Ovary (tissue), 9 donors: Measurements from ENCODE around the gene KRT10. TPM values are rescaled to one million over a fixed set of nuclear protein-coding genes. Genes with fewer than 3 reads are reported as not detected.

Source experiments
- DNase-seq, 5 donors: peaks; one replicate each; pipeline ENCODE4 v3.0.0-alpha.2; 2019 to 2020
- H3K27ac ChIP-seq, 2 donors: fragments of 200-600 bp; one replicate each; pipeline versions ENCODE4 v1.5.1 to v1.8.0; 2019 to 2022
- H3K27me3 ChIP-seq: fragments of 200-600 bp; one replicate; pipeline ENCODE4 v1.8.0; 2022
- H3K36me3 ChIP-seq: fragments of 200-600 bp; sonication (generic); one replicate; pipeline ENCODE4 v1.5.1; 2019
- H3K4me1 ChIP-seq: one replicate; pipeline ENCODE4 v1.8.1; 2013; ENCODE audit warnings: mild to moderate bottlenecking, moderate library complexity; ENCODE audit not compliant: insufficient read depth
- H3K4me3 ChIP-seq: fragments of 200-600 bp; sonication (generic); one replicate; pipeline ENCODE4 v1.5.1; 2017
- H3K9me3 ChIP-seq, 2 donors: fragments of 200-600 bp in 1 of 2; sonication (generic) in 1 of 2; one replicate each; pipeline versions ENCODE4 v1.5.1 to v1.8.1; 2013 to 2019; ENCODE audit warnings: mild to moderate bottlenecking in 1 of 2, moderate library complexity in 1 of 2
- EP300 ChIP-seq: sonication (generic); formaldehyde crosslinking; IDR thresholded peaks from one replicate; pipeline ENCODE4 v1.6.1; 2017; ENCODE audit warnings: antibody characterized with exemption
- POLR2A ChIP-seq: fragments of 450-650 bp; IDR thresholded peaks from one replicate; pipeline ENCODE4 v1.6.1; 2017; ENCODE audit warnings: antibody characterized with exemption, mild to moderate bottlenecking, moderate library complexity
- WGBS, 3 donors: extraction: QIAGEN DNeasy Blood & Tissue Kit in 1 of 3; methylation state at CpG; one replicate each; pipeline versions ENCODE4 v1.1.5 to v1.1.7; 2013 to 2017; 5-methylcytosine and 5-hydroxymethylcytosine counted together
- intact Hi-C, 4 donors: fragments of 100-400 bp; cut with DNase I; formaldehyde crosslinking; loops; one replicate each; pipeline versions ENCODE4 v1.11.0 to v1.15.1; 2022 to 2023
- polyA plus RNA-seq, 2 donors: library from polyadenylated mRNA; stranded (reverse); fragments of 200-250 nt in 1 of 2; fragments of 350-450 nt in 1 of 2; fragmentation: Illumina TruSeq in 1 of 2; extraction: RNeasy Lipid Tissue Mini Kit (QIAGEN cat#74804) in 1 of 2; gene quantifications; one replicate each; pipeline ENCODE4 v1.2.3, GENCODE V29; 2013 to 2014
- total RNA-seq, 7 donors: library from RNA; depleted of rRNA in 2 of 7; stranded (reverse); fragments of >200 nt in 2 of 7; fragmentation: NEBNext Ultra II Directional in 3 of 7; extraction: Animal tissue kit (Norgen Biotek cat#: 25700) in 3 of 7; gene quantifications; one replicate each; pipeline versions ENCODE4 v1.1.0 to v1.2.4, GENCODE V29; 2016 to 2023
- TF ChIP-seq, protein P1 (sequence below), 3 donors: fragments of 450-650 bp in 2 of 3; fragments of 200-600 bp in 1 of 3; IDR thresholded peaks; one replicate each; pipeline versions ENCODE4 v1.5.1 to v1.8.0; 2016 to 2022; ENCODE audit warnings: antibody characterized with exemption in 3 of 3, mild to moderate bottlenecking in 1 of 3
- donor health status: DM: no; HTN: no; CAD: no; lungs with moderate emphysema.
- donor health status: DM: no; HTN: no; CAD: no.
- donor health status: Bipolar disorder and iron deficiency.
- donor health status: DM: yes; HTN: yes; CAD: no.
- donor health status: DM: no; HTN: no; CAD: no.
- donor health status: DM: yes; HTN: yes; CAD: no.

KRT10 gene
- total and polyA plus RNA-seq, 9 donors, result 10.4 to 57.3 (median 35.2) TPM

DNA sequence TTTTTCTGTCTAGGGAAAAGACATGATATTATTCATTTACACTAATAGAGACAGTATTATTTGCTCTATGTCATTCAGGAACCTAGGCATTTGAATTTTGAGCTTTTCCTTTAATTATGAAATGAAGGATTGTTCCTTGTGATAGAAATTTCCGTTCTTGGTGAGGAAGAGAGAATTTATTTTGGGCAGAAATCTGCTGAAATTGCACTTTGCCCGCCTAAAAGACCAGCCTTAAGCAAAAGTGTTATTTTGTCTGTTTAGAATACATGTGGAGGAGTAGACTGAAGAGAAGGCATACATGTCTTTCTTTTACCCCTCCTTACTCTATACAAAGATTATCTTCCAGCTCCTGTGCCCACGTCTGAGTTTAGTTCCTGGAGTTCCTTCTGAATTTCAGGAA is 16.8 kb upstream of the KRT10 start:
- TF ChIP-seq EP300 (no peak), POLR2A (no peak)
- TF ChIP-seq, protein P1, sequence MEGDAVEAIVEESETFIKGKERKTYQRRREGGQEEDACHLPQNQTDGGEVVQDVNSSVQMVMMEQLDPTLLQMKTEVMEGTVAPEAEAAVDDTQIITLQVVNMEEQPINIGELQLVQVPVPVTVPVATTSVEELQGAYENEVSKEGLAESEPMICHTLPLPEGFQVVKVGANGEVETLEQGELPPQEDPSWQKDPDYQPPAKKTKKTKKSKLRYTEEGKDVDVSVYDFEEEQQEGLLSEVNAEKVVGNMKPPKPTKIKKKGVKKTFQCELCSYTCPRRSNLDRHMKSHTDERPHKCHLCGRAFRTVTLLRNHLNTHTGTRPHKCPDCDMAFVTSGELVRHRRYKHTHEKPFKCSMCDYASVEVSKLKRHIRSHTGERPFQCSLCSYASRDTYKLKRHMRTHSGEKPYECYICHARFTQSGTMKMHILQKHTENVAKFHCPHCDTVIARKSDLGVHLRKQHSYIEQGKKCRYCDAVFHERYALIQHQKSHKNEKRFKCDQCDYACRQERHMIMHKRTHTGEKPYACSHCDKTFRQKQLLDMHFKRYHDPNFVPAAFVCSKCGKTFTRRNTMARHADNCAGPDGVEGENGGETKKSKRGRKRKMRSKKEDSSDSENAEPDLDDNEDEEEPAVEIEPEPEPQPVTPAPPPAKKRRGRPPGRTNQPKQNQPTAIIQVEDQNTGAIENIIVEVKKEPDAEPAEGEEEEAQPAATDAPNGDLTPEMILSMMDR (IDR thresholded peaks at IDR 0.05), result no peak
- H3K4me1 ChIP-seq, result no peaks in the 10 kb centered on the region
- no peaks in the 10 kb centered on the region for H3K36me3 ChIP-seq
- intact Hi-C loops, result no loop called here
- no peak overlapping the region for H3K4me3 ChIP-seq
- no peaks in the 10 kb centered on the region for H3K9me3 ChIP-seq
- 75 to 81% (median 77%) methylated on average over 3 of the region's 3 CpGs for WGBS, 3 donors
- no peak for DNase-seq
- H3K27ac ChIP-seq, result no peak overlapping the region
- no peaks in the 10 kb centered on the region for H3K27me3 ChIP-seq

DNA sequence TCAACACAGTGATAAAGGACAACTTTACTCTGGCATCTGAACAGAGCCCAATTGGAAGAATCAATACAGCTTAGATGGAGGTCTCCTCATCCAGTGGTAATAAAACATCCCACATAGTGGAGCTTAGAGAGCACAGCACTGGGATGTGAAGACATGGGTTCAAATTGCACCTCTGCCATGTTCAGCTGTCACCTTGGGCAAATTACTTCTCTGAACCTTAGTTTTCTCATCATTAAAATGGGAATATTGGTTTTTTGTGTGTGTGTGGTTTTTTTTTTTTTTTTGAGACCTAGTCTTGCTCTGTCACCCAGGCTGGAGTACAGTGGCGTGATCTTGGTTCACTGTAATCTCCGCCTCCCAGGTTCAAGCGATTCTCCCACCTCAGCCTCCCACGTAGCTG is 13.6 kb upstream of the KRT10 start:
- TF ChIP-seq, protein P1 (IDR thresholded peaks at IDR 0.05), result no peak
- TF ChIP-seq EP300 (no peak), POLR2A (no peak)
- DNase-seq, result no peak
- Histone ChIP-seq H3K4me1 (no peaks in the 10 kb centered on the region), H3K36me3 (no peaks in the 10 kb centered on the region), H3K27me3 (no peaks in the 10 kb centered on the region), H3K4me3 (no peak overlapping the region), H3K9me3 (no peaks in the 10 kb centered on the region), H3K27ac (no peak overlapping the region)
- intact Hi-C loops, result no loop called here
- WGBS, 3 donors, result 96% methylated on average over 4 of the region's 4 CpGs

DNA sequence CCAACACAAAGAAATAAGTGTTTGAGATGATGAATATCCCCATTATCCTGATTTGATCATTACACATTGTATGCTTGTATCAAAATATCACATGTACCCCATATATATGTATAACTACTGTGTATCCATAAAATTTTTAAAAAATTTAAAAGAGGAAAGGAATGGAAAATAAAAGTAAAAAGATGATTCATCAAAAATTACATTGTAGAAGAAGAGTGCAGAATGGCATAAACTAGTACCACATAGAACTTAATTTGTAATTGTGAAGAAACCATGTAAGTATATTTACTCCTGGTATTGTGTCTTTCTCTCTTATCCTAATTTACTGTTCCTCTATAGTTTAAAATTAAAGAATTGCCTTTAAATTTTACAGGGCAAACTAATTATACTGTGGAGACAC is 11.5 kb upstream of the KRT10 start:
- TF ChIP-seq POLR2A (no peak), EP300 (no peak)
- TF ChIP-seq, protein P1 (IDR thresholded peaks at IDR 0.05), result no peak
- H3K36me3 ChIP-seq, result no peaks in the 10 kb centered on the region
- no peak overlapping the region for H3K27ac ChIP-seq
- intact Hi-C loops, result no loop called here
- H3K9me3 ChIP-seq, result no peaks in the 10 kb centered on the region
- H3K4me1 ChIP-seq, result no peaks in the 10 kb centered on the region
- no peak overlapping the region for H3K4me3 ChIP-seq
- no peaks in the 10 kb centered on the region for H3K27me3 ChIP-seq
- no peak for DNase-seq

DNA sequence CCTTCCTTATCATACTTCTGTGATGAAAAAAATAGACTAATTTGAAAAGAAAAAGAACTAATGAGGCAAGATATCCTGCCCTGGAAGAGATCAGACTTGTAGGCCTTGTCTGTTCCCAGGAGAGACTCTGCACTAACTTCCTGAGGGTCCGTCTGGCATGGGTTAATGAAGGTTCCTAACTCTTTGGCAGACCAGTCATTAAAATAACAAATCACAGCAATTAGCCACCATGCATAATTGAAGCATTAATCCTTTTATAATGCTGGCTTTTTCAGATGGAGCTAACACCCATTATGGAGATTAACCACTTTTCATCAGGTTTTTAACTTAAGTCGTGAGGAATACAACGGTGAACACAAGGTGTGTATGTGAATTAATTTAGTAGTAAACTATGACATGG is 10.4 kb upstream of the KRT10 start:
- H3K27ac ChIP-seq, result no peak overlapping the region
- no peaks in the 10 kb centered on the region for H3K9me3 ChIP-seq
- no peaks in the 10 kb centered on the region for H3K36me3 ChIP-seq
- intact Hi-C loops, result no loop called here
- no peaks in the 10 kb centered on the region for H3K4me1 ChIP-seq
- 69 to 80% (median 70%) methylated on average over 3 of the region's 3 CpGs for WGBS, 3 donors
- DNase-seq, result no peak
- no peak for TF ChIP-seq EP300
- no peak for TF ChIP-seq POLR2A
- H3K27me3 ChIP-seq, result no peaks in the 10 kb centered on the region
- no peak overlapping the region for H3K4me3 ChIP-seq

DNA sequence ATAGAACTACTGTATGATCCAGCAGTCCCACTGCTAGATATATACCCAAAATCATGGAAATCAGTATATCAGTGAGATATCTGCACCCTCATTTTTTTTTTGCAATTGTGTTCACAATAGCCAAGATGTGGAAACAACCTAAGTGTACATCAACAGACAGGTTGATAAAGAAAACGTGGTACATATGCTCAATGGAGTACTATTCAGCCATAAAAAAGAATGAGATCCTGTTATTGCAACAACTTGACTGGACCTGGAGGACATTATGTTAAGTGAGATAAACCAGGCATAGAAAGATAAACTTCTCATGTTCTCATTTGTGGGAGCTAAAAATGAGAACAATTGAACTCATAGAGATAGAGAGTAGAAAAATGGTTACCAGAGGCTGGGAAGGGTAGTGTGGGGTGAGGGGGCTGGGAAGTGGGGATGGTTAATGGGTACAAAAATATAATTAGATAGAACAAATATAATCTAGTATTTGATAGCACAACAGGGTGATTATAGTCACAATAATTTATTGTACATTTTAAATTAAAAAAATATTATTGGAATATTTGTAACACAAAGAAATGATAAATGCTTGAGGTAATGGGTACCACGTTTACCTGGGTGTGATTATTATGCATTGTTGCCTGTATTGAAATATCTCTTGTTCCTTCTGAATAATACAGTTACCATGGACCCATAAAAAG is 7.8 kb upstream of the KRT10 start:
- no peak overlapping the region for H3K27ac ChIP-seq
- no peaks in the 10 kb centered on the region for H3K4me1 ChIP-seq
- no peak for DNase-seq
- no peak overlapping the region for H3K4me3 ChIP-seq
- intact Hi-C loops, result no loop called here
- no peaks in the 10 kb centered on the region for H3K9me3 ChIP-seq
- no peaks in the 10 kb centered on the region for H3K36me3 ChIP-seq
- WGBS, 3 donors, result 86 to 94% (median 89%) methylated on average over 2 of the region's 2 CpGs
- no peaks in the 10 kb centered on the region for H3K27me3 ChIP-seq
- TF ChIP-seq, protein P1 (IDR thresholded peaks at IDR 0.05), result no peak
- TF ChIP-seq POLR2A, result no peak
- TF ChIP-seq EP300, result no peak
